ENCODE measurements around the gene ZC3H18. TPM values are rescaled to one million over a fixed set of nuclear protein-coding genes. Genes with fewer than 3 reads are reported as not detected.
A peak's percentile ranks its signal among the peaks of the same experiment; 100 is the strongest.

Gene ZC3H18
- total RNA-seq, 2 donors from 2014 or later, result 31.9 to 66.3 TPM

DNA sequence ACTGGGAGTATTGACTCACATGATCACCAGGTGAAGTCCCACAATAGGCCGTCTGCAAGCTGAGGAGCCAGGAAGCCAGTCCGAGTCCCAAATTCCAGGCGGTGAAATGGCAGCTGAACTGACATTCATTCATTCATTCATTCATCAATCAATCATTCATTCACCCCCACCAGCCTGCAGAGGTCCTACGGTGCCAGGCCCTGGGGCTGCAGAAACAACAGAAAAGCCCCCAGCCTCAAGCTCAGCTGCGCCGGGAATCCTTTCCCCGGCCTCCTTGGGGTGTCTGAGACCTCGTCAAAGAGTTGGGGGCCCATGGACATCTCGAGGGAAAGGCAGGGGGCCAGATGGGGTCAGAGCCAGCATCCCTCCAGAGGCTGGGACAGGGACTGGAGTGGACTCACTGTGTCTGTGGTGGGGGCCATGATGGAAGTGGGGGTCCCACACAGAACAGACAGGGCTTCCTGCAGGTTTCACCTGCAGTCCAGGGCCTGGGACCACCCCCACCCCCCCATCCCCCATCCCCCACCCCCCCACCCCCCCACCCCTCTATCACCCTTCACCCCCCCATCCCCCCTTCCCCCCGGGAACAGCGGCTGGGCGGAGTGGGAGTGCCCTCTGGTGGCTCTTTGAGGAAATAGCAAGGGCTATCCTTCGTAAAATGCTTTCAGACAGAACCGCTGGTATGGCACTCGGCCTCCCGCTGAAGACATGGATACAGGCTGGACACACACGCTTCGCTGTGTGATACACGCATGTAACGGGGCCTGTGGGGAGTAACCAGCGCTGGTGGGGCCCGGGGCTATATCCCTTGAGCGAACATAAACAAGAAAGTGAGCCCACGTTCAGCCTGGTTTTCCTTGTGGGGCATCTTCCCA lies 8.5 kb upstream of the ZC3H18 start:
- no peaks in the 10 kb centered on the region for H3K4me1 ChIP-seq
- TF ChIP-seq, protein P1, sequence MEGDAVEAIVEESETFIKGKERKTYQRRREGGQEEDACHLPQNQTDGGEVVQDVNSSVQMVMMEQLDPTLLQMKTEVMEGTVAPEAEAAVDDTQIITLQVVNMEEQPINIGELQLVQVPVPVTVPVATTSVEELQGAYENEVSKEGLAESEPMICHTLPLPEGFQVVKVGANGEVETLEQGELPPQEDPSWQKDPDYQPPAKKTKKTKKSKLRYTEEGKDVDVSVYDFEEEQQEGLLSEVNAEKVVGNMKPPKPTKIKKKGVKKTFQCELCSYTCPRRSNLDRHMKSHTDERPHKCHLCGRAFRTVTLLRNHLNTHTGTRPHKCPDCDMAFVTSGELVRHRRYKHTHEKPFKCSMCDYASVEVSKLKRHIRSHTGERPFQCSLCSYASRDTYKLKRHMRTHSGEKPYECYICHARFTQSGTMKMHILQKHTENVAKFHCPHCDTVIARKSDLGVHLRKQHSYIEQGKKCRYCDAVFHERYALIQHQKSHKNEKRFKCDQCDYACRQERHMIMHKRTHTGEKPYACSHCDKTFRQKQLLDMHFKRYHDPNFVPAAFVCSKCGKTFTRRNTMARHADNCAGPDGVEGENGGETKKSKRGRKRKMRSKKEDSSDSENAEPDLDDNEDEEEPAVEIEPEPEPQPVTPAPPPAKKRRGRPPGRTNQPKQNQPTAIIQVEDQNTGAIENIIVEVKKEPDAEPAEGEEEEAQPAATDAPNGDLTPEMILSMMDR (IDR thresholded peaks at IDR 0.05), result peak; percentile 31
- no peaks in the 10 kb centered on the region for H3K36me3 ChIP-seq
- H3K27me3 ChIP-seq, result peaks cover 1% of the 10 kb centered on the region
- peak overlapping the region in 1 of 2 donors; percentile 14 for H3K9ac ChIP-seq (ENCODE audit: low read depth in 2 of 2, low read length in 2 of 2)
- intact Hi-C loops (cut with DNase I), result loop anchor here (2.0 kb wide), 1 partner anchor 113 kb away; no protein-coding TSS in a partner anchor
- H3K27ac ChIP-seq, result no peak overlapping the region
- H3K9me3 ChIP-seq, result no peaks in the 10 kb centered on the region
- peak; percentile 37 for DNase-seq
- H3K4me3 ChIP-seq, result no peak overlapping the region

DNA sequence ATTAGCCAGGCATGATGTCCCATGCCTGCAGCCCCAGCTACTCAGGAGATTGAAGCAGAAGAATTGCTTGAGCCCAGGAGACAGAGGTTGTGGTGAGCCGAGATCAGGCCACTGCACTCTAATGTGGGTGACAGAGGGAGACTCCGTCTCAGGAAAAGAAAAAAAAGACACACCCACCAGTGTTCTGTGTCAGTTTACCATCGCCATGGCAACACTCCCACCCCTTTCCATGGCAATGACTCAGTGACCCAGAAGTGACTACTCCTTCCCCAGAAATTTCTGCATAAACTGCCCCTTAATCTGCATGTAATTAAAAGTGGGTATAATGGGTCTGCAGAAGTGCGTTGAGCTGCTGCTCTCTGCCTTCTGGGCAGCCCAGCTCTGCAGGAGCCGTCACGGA lies 4.0 kb upstream of the ZC3H18 start:
- Histone ChIP-seq H3K9ac (ENCODE audit: low read depth in 2 of 2, low read length in 2 of 2) (peak overlapping the region in 1 of 2 donors; percentile 9), H3K4me3 (no peak overlapping the region), H3K9me3 (no peaks in the 10 kb centered on the region), H3K27ac (no peak overlapping the region), H3K27me3 (no peaks in the 10 kb centered on the region), H3K36me3 (no peaks in the 10 kb centered on the region), H3K4me1 (peaks cover 6% of the 10 kb centered on the region)
- TF ChIP-seq, protein P1 (IDR thresholded peaks at IDR 0.05), result no peak
- intact Hi-C loops (cut with DNase I), result no loop called here
- DNase-seq, result no peak

DNA sequence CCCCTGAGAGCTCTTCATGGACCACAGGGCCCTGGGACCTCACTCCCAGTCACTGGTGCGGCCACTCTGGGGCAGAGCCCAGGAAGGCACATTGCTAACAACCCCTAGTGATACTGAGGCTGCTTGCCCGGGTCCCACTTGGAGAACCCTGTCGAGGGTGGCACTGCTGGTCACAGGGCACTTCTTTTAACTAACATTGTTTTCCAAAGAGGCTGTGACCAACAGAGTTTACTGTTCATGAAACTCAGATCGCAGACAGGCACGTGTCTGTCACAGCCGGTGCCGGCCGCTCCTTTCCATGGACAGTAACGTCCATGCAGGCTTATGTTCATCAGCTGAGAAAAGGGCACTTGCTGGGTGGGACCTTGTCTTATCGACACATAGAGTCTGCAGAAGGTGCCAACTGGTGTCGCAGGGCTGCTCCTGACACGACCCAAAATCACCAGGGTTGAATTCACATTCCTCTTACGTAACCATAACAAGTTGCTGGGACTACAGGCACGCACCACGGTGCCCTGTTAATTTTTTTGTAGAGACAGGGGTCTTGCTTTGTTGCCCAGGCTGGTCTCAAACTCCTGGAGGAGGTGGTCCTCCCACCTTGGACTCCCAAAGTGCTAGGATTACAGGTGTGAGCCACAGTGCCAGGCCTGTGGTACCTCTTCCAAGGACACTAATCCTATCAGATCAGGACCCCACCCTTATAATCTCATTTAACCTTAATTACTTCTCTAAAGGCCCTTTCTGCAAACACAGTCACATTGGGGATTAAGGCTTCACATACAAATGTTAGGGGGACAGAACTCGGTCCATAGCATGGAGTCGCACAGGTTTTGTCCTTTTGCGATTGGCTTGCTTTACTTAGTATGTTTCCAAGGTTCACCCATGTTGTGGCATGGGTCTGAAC lies 1.2 kb upstream of the ZC3H18 start:
- intact Hi-C loops (cut with DNase I), result no loop called here

DNA sequence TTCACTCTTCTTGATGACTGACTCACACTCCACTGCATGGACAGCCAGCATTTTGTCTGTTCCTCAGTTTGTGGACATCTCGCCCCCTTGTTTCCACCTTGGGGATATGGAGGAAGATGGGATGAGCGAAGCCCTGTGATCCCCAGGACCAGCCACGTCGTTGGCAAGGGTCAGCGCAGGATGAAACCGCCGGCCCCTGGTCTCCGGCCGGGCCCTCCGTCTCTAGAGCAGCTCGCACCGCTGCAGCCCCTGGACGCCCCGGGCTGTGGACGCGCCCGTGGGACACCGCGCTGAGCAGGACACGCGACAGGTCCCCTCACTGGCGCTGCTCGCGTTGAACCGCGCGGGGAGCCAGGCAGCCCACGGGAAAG lies 604 bp upstream of the ZC3H18 start:
- Histone ChIP-seq H3K27me3 (no peaks in the 10 kb centered on the region), H3K36me3 (no peaks in the 10 kb centered on the region), H3K9me3 (no peaks in the 10 kb centered on the region), H3K27ac (peak overlapping the region; percentile 67), H3K9ac (ENCODE audit: low read depth in 2 of 2, low read length in 2 of 2) (peak overlapping the region; percentile 60 to 84), H3K4me1 (peaks cover 13% of the 10 kb centered on the region), H3K4me3 (peak overlapping the region; percentile 95)
- TF ChIP-seq, protein P1 (IDR thresholded peaks at IDR 0.05), result no peak
- intact Hi-C loops (cut with DNase I), result no loop called here
- DNase-seq, result no peak

More for the DNA sequence above, 1.2 kb upstream of the ZC3H18 start:
- peak overlapping the region; percentile 95 for H3K4me3 ChIP-seq
- no peaks in the 10 kb centered on the region for H3K9me3 ChIP-seq
- no peaks in the 10 kb centered on the region for H3K36me3 ChIP-seq
- TF ChIP-seq, protein P1 (IDR thresholded peaks at IDR 0.05), result no peak
- no peaks in the 10 kb centered on the region for H3K27me3 ChIP-seq
- peak overlapping the region; percentile 60 to 84 for H3K9ac ChIP-seq (ENCODE audit: low read depth in 2 of 2, low read length in 2 of 2)
- H3K4me1 ChIP-seq, result peaks cover 13% of the 10 kb centered on the region
- H3K27ac ChIP-seq, result no peak overlapping the region
- no peak for DNase-seq

DNA sequence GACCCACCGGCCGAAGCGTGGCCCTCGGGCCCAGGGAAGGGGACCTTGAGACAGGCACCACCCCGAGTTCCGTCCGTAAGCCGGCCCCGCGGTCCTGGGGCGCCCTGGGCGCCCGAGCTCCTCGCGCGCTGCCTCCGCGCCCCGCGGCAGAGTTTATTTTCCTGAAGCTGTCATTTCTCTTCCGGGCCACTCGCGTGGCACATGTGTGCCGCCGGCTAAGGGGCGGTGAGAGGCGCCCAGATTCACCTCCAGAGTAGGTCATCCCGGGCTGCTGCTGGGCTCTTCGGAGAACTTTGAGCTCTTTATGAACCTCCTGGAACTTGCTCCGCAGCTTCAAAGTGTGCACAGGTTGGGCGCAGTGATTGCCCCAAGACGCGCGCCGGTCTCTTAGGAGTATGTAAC lies 489 bp downstream of the ZC3H18 start:
- H3K27me3 ChIP-seq, result no peaks in the 10 kb centered on the region
- H3K9ac ChIP-seq (ENCODE audit: low read depth in 2 of 2, low read length in 2 of 2), result peak overlapping the region; percentile 77
- peak overlapping the region; percentile 67 for H3K27ac ChIP-seq
- peak; percentile 42 for DNase-seq
- intact Hi-C loops (cut with DNase I), result loop anchor here (10.0 kb wide), 1 partner anchor 806 kb away; the partner anchor contains the start of gene KLHDC4
- TF ChIP-seq, protein P1 (IDR thresholded peaks at IDR 0.05), result no peak
- H3K4me1 ChIP-seq, result peaks cover 13% of the 10 kb centered on the region
- H3K9me3 ChIP-seq, result no peaks in the 10 kb centered on the region
- no peaks in the 10 kb centered on the region for H3K36me3 ChIP-seq
- H3K4me3 ChIP-seq, result peak overlapping the region; percentile 95
